ENCODE data around the gene GPC4. TPM values are rescaled to one million over a fixed set of nuclear protein-coding genes. Genes with fewer than 3 reads are reported as not detected.

GPC4 gene
- total and polyA plus RNA-seq, 4 donors: 0.23 to 1.3 (median 0.71) TPM

DNA sequence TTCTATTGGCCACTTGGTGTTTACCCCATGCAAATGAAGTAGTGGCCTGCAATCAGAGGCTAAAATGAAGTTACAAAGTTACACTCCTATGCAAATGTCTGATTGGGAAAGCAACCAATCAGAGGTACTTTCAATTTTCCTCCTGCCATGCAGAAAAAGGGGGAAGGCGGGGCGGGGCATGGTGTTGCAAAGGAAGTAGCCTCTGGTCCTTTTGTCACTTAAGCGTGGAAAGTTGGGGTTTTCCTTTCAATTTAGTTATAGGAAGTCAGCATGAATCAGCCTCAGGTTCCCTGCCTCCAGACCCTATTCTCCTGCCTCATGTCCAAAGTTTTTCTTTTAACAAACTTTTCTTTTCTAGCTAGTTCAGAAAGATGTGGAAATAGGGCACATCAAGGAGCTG lies 69.3 kb downstream of the GPC4 start (continued):
- TF ChIP-seq, protein P1, sequence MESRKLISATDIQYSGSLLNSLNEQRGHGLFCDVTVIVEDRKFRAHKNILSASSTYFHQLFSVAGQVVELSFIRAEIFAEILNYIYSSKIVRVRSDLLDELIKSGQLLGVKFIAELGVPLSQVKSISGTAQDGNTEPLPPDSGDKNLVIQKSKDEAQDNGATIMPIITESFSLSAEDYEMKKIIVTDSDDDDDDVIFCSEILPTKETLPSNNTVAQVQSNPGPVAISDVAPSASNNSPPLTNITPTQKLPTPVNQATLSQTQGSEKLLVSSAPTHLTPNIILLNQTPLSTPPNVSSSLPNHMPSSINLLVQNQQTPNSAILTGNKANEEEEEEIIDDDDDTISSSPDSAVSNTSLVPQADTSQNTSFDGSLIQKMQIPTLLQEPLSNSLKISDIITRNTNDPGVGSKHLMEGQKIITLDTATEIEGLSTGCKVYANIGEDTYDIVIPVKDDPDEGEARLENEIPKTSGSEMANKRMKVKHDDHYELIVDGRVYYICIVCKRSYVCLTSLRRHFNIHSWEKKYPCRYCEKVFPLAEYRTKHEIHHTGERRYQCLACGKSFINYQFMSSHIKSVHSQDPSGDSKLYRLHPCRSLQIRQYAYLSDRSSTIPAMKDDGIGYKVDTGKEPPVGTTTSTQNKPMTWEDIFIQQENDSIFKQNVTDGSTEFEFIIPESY (IDR thresholded peaks at IDR 0.05): no peak

DNA sequence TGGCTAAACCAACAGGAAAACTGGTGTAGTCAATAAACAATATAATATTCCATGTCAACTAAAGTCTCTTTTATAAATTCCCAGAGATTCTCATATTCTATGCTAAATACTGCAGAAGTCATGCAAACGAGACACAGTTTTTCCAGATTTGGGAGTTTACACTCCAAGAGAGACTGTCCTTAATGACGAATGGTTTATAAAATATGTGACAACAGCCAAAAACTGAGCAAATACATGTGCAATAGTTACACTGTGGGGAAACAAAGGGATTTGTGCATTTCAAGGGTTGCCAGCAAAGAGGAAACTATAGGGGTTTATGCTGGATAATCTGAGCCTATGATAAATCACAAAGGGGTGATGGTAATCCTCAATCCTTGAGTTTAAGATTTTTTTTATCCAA lies 75.7 kb downstream of the GPC4 start:
- TF ChIP-seq SP1 (IDR thresholded peaks at IDR 0.05): no peak
- TF ChIP-seq RAD21 (IDR thresholded peaks at IDR 0.05): no peak

DNA sequence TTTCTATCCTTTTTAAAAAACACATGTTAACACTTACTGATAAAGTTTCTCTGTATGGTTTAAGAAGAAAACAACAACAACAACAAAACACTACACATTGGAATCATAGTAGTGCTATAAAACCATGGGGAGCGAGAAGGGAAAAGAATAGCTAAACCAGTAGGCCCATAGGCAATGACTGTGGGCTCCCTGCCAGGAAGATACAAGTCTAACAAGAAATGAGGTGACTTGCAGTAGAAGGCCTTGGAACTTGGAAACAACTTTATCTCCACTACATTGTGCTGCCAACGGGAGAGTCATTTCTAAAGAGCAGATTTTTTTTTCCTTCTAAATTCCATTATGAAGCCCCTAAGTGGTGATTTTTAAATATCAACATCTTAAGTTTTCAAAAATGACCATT lies 78.0 kb downstream of the GPC4 start:
- Histone ChIP-seq H3K9me3 (ENCODE audit: control insufficient read depth in 4 of 4, low read length in 3 of 4) (no peaks in the 10 kb centered on the region), H3K27me3 (ENCODE audit: control insufficient read depth in 4 of 4, insufficient read depth in 4 of 4, low read length in 3 of 4) (no peaks in the 10 kb centered on the region), H3K36me3 (ENCODE audit: control insufficient read depth in 4 of 4, insufficient read depth in 3 of 4, low read depth in 1 of 4, low read length in 3 of 4) (no peaks in the 10 kb centered on the region), H3K4me3 (ENCODE audit: low read depth in 1 of 3, low read length in 3 of 3) (no peak overlapping the region), H3K9ac (ENCODE audit: low read depth in 1 of 2, low read length in 2 of 2) (no peak overlapping the region), H3K27ac (ENCODE audit: low read depth in 1 of 2, low read length in 2 of 2) (no peak overlapping the region), H3K4me1 (ENCODE audit: control insufficient read depth in 4 of 4, insufficient read depth in 4 of 4, low read length in 3 of 4) (no peaks in the 10 kb centered on the region)
- TF ChIP-seq NR2F2 (IDR thresholded peaks at IDR 0.05): no peak
- no peak for TF ChIP-seq SP1 (IDR thresholded peaks at IDR 0.05)
- TF ChIP-seq, protein P2, sequence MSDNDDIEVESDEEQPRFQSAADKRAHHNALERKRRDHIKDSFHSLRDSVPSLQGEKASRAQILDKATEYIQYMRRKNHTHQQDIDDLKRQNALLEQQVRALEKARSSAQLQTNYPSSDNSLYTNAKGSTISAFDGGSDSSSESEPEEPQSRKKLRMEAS (IDR thresholded peaks at IDR 0.05): no peak
- TF ChIP-seq, protein P3, sequence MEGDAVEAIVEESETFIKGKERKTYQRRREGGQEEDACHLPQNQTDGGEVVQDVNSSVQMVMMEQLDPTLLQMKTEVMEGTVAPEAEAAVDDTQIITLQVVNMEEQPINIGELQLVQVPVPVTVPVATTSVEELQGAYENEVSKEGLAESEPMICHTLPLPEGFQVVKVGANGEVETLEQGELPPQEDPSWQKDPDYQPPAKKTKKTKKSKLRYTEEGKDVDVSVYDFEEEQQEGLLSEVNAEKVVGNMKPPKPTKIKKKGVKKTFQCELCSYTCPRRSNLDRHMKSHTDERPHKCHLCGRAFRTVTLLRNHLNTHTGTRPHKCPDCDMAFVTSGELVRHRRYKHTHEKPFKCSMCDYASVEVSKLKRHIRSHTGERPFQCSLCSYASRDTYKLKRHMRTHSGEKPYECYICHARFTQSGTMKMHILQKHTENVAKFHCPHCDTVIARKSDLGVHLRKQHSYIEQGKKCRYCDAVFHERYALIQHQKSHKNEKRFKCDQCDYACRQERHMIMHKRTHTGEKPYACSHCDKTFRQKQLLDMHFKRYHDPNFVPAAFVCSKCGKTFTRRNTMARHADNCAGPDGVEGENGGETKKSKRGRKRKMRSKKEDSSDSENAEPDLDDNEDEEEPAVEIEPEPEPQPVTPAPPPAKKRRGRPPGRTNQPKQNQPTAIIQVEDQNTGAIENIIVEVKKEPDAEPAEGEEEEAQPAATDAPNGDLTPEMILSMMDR (IDR thresholded peaks at IDR 0.05; ENCODE audit: low read depth, low read length, missing input control): no peak
- no peak for TF ChIP-seq FOXA2 (IDR thresholded peaks at IDR 0.05)
- TF ChIP-seq, protein P1 (IDR thresholded peaks at IDR 0.05): no peak
- no peak for TF ChIP-seq EGR1 (IDR thresholded peaks at IDR 0.05; ENCODE audit: low read depth in 2 of 2)
- TF ChIP-seq, protein P4, sequence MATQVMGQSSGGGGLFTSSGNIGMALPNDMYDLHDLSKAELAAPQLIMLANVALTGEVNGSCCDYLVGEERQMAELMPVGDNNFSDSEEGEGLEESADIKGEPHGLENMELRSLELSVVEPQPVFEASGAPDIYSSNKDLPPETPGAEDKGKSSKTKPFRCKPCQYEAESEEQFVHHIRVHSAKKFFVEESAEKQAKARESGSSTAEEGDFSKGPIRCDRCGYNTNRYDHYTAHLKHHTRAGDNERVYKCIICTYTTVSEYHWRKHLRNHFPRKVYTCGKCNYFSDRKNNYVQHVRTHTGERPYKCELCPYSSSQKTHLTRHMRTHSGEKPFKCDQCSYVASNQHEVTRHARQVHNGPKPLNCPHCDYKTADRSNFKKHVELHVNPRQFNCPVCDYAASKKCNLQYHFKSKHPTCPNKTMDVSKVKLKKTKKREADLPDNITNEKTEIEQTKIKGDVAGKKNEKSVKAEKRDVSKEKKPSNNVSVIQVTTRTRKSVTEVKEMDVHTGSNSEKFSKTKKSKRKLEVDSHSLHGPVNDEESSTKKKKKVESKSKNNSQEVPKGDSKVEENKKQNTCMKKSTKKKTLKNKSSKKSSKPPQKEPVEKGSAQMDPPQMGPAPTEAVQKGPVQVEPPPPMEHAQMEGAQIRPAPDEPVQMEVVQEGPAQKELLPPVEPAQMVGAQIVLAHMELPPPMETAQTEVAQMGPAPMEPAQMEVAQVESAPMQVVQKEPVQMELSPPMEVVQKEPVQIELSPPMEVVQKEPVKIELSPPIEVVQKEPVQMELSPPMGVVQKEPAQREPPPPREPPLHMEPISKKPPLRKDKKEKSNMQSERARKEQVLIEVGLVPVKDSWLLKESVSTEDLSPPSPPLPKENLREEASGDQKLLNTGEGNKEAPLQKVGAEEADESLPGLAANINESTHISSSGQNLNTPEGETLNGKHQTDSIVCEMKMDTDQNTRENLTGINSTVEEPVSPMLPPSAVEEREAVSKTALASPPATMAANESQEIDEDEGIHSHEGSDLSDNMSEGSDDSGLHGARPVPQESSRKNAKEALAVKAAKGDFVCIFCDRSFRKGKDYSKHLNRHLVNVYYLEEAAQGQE (IDR thresholded peaks at IDR 0.05): no peak
- TF ChIP-seq HNF4A (conservative IDR thresholded peaks at IDR 0.05): no peak
- no peak for TF ChIP-seq TAF1 (conservative IDR thresholded peaks at IDR 0.05)
- no peak for TF ChIP-seq RXRA (IDR thresholded peaks at IDR 0.05)
- TF ChIP-seq HNF4G (IDR thresholded peaks at IDR 0.05): no peak
- TF ChIP-seq, protein P5, sequence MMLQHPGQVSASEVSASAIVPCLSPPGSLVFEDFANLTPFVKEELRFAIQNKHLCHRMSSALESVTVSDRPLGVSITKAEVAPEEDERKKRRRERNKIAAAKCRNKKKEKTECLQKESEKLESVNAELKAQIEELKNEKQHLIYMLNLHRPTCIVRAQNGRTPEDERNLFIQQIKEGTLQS (IDR thresholded peaks at IDR 0.05): no peak
- no peak for TF ChIP-seq RAD21 (IDR thresholded peaks at IDR 0.05)
- TF ChIP-seq FOXA1 (IDR thresholded peaks at IDR 0.05): no peak
- TF ChIP-seq JUND (IDR thresholded peaks at IDR 0.05): no peak
- TF ChIP-seq YY1 (IDR thresholded peaks at IDR 0.05): no peak
- no peak for TF ChIP-seq GABPA (IDR thresholded peaks at IDR 0.05 in 1 of 2, conservative IDR thresholded peaks at IDR 0.05 in 1 of 2)
- no peak for DNase-seq (ENCODE audit: low spot score)
- 81% methylated on average over 2 of the region's 2 CpGs for WGBS

More for the DNA sequence above, 75.7 kb downstream of the GPC4 start:
- 65% methylated on average over 2 of the region's 2 CpGs for WGBS
- Histone ChIP-seq H3K4me1 (ENCODE audit: control insufficient read depth in 4 of 4, insufficient read depth in 4 of 4, low read length in 3 of 4) (no peaks in the 10 kb centered on the region), H3K36me3 (ENCODE audit: control insufficient read depth in 4 of 4, insufficient read depth in 3 of 4, low read depth in 1 of 4, low read length in 3 of 4) (no peaks in the 10 kb centered on the region), H3K27ac (ENCODE audit: low read depth in 1 of 2, low read length in 2 of 2) (no peak overlapping the region), H3K9me3 (ENCODE audit: control insufficient read depth in 4 of 4, low read length in 3 of 4) (no peaks in the 10 kb centered on the region), H3K27me3 (ENCODE audit: control insufficient read depth in 4 of 4, insufficient read depth in 4 of 4, low read length in 3 of 4) (no peaks in the 10 kb centered on the region), H3K9ac (ENCODE audit: low read depth in 1 of 2, low read length in 2 of 2) (no peak overlapping the region), H3K4me3 (ENCODE audit: low read depth in 1 of 3, low read length in 3 of 3) (no peak overlapping the region)
- no peak for DNase-seq (ENCODE audit: low spot score)
